CD4-positive, alpha-beta T cell treated with Interleukin-6 at 100 ng/mL for 8 hours (primary cell): ENCODE results near the gene CBR3.

Experiments used
- DNase-seq: peaks from one replicate; pipeline ENCODE4 v3.0.0-alpha.2; 2020; ENCODE audit warnings: mixed read lengths, low spot score

CBR3 gene

GRCh38 chr21:36185523-36185922 is 50.6 kb downstream of the CBR3 start:
- DNase-seq = no peak

- DNase-seq = no peak
These were observed 51.2 kb downstream of the CBR3 start for GRCh38 chr21:36186081-36186480.

- DNase-seq = no peak
These were observed 51.9 kb downstream of the CBR3 start for GRCh38 chr21:36186506-36187399.

GRCh38 chr21:36188081-36188681 is 53.3 kb downstream of the CBR3 start:
- DNase-seq = no peak

- DNase-seq = no peak
These were observed 54.1 kb downstream of the CBR3 start for GRCh38 chr21:36188937-36189336.

GRCh38 chr21:36190736-36191135 is 55.9 kb downstream of the CBR3 start:
- DNase-seq = no peak

GRCh38 chr21:36193200-36193599 is 58.3 kb downstream of the CBR3 start:
- no peak for DNase-seq

GRCh38 chr21:36194024-36194423 is 59.1 kb downstream of the CBR3 start:
- no peak for DNase-seq

GRCh38 chr21:36195613-36196012 is 60.7 kb downstream of the CBR3 start:
- no peak for DNase-seq
